Activated naive CD4-positive, alpha-beta T cell treated with anti-CD3 and anti-CD28 coated beads, Interleukin-2, amount 10 ng/mL, durations not matched to agents 5 hours and 36 hours (primary cell): ENCODE measurements around the gene GCLC. TPM values are rescaled to one million over a fixed set of nuclear protein-coding genes. Genes with fewer than 3 reads are reported as not detected.

Experiments
- total RNA-seq, 2 experiments: library from RNA; stranded (reverse); gene quantifications; one replicate each; pipeline ENCODE4 v1.2.3, GENCODE V29; 2021

Gene GCLC
- total RNA-seq: 10 to 100 TPM; 23.5 to 24.1 TPM

GRCh38 chr6:53544470-53545308 is at the start of gene GCLC:
Gene GCLC, minus strand, starts transcription at chr6:53545101. Its CDS starts 456 bp downstream, at chr6:53544645.

Other genes starting within 250 kb of the GCLC start
- 100 to 1,000 TPM; 143 to 151 TPM for gene ELOVL5, start 196.2 kb downstream of the GCLC start, total RNA-seq
- under 1 TPM; 0.14 to 0.23 TPM for gene KLHL31, start 120.7 kb upstream of the GCLC start, total RNA-seq
- 1 to 10 TPM; 3.2 to 3.6 TPM for gene LRRC1, start 249.9 kb upstream of the GCLC start, total RNA-seq